Fibroblast of the aortic adventitia (primary cell): Measurements from ENCODE around the gene CANT1. TPM values are rescaled to one million over a fixed set of nuclear protein-coding genes. Genes with fewer than 3 reads are reported as not detected.

ENCODE experiments used
- DNase-seq: peaks from one replicate; pipeline ENCODE4 v3.0.0-alpha.2; 2010; ENCODE audit warnings: low read depth
- H3K4me3 ChIP-seq: 2 replicates; pipeline ENCODE4 v1.5.1; 2011; ENCODE audit warnings: low read depth, mild to moderate bottlenecking, control low read depth, low read length, moderate library complexity
- total RNA-seq: library from RNA; depleted of rRNA; stranded (reverse); fragments of >200 nt; gene quantifications from 2 replicates; pipeline ENCODE4 v1.2.3, GENCODE V29; 2012; ENCODE audit warnings: low replicate concordance
- TF ChIP-seq, protein P1 (sequence below): IDR thresholded peaks from 2 replicates; pipeline ENCODE4 v1.5.1; 2011; ENCODE audit warnings: mild to moderate bottlenecking, low read length, control low read depth, inconsistent platforms; ENCODE audit not compliant: insufficient read depth

The CANT1 gene
- total RNA-seq, 1 donor = 53.0 TPM

DNA sequence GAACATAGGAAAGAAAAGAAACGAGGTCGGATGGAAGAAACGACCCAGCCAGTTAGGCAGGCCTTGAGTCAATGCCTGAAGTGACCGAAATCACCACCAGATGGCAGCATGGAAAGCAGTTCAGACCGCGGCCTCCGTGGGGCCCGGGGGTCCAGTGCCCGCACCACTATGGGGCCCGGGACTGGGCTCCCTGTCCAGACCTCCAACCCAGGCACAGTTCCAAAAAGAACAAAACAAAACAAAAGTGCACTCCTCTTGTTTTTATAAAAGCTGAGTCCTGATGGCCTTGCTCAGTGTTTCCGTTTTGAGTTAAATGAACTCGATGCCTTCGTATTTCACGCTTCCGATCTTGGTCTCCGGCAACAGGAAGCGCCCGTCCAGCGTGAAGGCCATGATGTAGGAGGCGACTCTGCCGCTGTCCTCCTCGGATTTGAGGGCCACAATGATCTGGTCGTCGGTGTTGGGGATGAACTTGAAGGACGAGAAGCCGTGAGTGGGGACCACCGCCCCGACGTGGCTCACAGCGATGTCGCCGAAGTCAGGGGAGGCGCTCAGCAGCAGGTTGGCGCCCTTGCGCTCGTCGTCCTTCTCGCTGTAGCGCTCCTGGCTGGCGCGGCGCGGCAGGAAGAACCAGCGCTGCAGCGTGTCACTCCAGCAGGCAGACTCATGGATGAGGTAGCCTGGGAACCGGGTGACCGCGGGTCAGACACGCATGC, 16.2 kb downstream of the CANT1 start:
- no peak overlapping the region for H3K4me3 ChIP-seq
- TF ChIP-seq, protein P1, sequence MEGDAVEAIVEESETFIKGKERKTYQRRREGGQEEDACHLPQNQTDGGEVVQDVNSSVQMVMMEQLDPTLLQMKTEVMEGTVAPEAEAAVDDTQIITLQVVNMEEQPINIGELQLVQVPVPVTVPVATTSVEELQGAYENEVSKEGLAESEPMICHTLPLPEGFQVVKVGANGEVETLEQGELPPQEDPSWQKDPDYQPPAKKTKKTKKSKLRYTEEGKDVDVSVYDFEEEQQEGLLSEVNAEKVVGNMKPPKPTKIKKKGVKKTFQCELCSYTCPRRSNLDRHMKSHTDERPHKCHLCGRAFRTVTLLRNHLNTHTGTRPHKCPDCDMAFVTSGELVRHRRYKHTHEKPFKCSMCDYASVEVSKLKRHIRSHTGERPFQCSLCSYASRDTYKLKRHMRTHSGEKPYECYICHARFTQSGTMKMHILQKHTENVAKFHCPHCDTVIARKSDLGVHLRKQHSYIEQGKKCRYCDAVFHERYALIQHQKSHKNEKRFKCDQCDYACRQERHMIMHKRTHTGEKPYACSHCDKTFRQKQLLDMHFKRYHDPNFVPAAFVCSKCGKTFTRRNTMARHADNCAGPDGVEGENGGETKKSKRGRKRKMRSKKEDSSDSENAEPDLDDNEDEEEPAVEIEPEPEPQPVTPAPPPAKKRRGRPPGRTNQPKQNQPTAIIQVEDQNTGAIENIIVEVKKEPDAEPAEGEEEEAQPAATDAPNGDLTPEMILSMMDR = peak; percentile 79
- peak; percentile 57 for DNase-seq

DNA sequence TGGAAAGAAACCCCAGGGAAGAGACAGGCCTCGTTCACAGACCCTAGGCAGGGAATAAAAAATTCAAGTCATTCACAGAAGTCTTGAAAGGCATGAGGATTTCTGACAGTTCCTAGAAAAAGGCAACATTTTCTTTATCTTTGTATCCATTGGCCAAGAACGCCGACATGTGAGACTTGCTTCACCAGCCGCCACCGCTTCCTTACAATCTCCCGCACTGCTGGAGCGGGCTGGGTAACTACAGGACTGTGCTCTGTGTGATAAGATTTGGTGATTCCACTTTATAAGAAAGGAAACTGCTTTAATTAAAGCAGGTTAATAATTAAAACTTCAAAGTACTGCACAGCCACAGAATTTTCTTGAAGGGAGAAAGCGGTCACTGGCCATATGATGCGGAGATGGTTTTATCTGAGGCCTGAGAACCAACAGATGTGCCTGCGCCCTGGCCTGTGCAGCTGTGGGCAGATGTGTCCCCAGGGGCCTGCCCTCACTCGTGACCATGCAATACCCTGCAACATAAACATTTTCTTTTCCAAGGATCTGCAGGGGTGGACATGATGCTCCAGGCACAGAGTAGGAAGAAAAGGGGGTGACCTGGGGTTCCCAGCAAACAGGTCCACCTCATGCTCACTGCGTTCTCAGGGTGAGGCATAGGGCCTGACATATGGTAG, 16.9 kb downstream of the CANT1 start:
- H3K4me3 ChIP-seq = no peak overlapping the region
- TF ChIP-seq, protein P1 = no peak
- DNase-seq = no peak

DNA sequence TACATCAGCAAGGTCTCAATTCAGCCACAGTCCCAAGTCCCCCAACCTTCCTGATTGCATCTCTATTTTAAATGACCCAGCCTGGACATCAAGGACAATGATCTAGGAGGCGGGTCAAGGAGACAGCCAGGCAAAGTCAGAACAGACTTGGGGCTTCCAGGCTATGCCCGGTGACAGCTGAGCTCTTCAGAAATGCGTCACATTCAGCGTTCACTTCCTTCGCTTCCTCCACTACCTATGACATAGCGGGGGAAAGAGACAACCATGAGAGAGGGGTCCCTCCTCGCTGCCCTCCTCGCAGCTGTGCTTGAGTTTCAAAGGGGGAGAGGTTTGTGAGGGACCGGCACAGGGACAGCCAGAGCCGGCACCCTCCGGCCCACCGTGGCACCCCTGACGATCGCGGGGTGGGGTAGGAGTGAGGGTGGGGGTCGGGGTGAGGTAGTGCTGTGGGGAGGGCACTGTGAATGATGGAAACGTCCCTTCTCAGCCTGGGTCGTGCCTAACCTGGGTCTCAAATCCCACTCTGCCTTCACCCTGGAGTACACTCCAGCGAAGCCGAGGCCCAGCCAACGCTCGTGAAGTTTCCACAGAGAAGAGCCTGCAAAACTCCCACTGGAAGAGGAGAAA, 17.5 kb downstream of the CANT1 start:
- TF ChIP-seq, protein P1 = no peak
- no peak overlapping the region for H3K4me3 ChIP-seq
- no peak for DNase-seq

DNA sequence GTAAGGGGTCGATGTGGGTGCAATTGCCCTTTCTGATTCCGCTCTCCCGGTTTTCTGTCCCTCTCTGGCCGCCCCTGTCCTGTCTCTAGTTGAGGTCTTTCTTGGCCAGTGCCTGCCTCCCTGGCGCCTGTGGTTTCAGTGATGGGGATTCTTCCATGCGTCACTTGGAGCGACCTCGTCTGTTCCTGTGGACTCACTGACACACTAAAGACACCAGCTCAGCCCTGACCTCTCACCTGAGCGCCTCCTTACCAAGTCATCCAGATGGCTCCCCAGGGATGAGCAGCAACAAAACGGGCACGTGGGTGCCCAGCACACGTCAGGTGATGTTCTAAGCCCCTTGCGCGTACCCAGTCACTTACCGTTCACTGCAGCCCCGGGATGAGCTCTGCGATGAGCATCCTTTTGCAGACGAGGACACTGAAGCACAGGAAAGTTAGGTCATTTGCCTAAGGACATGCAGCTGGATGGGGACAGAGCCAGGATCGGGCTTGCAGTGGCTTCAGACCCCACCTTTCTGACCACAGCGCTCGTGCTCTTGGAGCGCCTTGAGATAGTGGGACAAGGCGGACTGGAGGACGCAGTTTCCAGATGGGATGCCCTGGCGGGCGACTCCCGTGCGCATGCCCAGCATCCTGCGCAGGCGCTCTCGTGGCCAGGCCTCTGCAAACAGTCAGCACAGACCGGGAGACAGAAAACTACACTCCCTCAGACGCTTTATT, 18.4 kb downstream of the CANT1 start:
- TF ChIP-seq, protein P1 = no peak
- H3K4me3 ChIP-seq = no peak overlapping the region
- no peak for DNase-seq

DNA sequence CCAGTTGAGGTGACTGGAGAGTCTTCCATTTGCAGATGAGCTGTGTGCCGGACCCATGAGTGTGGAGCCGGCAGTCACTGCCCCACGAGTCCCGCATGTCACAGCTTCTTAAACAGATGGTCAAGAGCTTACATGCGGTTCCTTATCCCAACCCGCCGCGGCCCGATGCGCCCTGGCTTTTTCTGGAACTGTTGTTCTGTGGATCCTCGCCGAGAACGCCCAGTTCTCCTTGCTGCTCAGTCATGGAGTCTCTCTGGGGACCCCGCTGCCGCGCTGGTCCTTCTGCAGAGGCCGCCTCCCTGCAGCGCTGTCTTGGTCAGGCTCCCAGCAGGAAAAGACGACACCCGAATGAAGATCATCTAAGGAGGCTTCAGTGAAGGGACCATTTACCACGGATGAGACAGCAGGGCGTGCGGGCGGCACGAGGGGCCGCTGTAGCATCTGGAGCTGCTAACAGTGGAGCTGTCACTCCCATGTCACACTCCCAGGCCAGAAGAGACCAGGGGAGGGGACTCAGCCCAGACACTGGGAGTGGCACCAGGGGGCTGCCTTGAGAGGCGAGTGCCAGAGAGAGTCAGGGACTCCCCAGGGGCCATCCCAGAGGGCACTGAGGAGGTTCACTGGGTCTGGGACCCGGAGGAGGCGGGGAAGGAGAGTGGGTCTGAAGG, 19.1 kb downstream of the CANT1 start:
- TF ChIP-seq, protein P1 = no peak
- no peak for DNase-seq
- no peak overlapping the region for H3K4me3 ChIP-seq

DNA sequence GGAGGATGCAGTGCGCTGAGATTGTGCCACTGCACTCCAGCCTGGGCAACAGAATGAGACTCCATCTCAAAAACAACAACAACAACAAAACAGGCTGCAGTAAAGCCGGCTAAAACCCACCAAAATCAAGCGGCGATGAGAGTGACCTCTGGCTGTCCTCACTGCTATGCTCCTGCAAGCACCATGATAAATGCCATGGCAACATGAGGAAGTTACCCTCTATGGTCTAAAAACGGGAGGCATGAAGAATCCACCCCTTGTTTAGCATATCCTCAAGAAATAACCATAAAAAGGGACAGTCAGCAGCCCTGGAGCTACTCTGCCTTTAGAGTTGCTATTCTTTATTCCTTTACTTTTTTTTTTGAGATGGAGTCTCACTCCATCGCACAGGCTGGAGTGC, 21.4 kb downstream of the CANT1 start:
- H3K4me3 ChIP-seq = no peak overlapping the region
- TF ChIP-seq, protein P1 = no peak

More for the DNA sequence above, 21.4 kb downstream of the CANT1 start:
- no peak for DNase-seq
